Tibial nerve (tissue), 4 donors: ENCODE measurements around the gene OR7C1. TPM values are rescaled to one million over a fixed set of nuclear protein-coding genes. Genes with fewer than 3 reads are reported as not detected.
"Not testable (repeated sequence)": the region's sequence is repeated elsewhere in the genome, so short reads cannot be mapped to it uniquely, and the experiment has no call there.

Experiments used
- DNase-seq, 2 donors: peaks; one replicate each; pipeline ENCODE4 v3.0.0-alpha.2; 2019; ENCODE audit warnings: low spot score in 2 of 2
- H3K27ac ChIP-seq, 4 donors: fragments of 200-600 bp; sonication (generic) in 3 of 4; one replicate each; pipeline ENCODE4 v1.5.1; 2017 to 2019; ENCODE audit warnings: mild to moderate bottlenecking in 1 of 4
- H3K27me3 ChIP-seq, 2 donors: fragments of 200-600 bp; sonication (generic) in 1 of 2; one replicate each; pipeline versions ENCODE4 v1.5.1 to v1.6.0; 2017 to 2019
- H3K36me3 ChIP-seq, 3 donors: fragments of 200-600 bp; sonication (generic); one replicate each; pipeline ENCODE4 v1.5.1; 2018 to 2019
- H3K4me1 ChIP-seq, 4 donors: fragments of 200-600 bp; sonication (generic) in 3 of 4; one replicate each; pipeline ENCODE4 v1.5.1; 2017 to 2019
- H3K4me3 ChIP-seq, 4 donors: fragments of 200-600 bp; sonication (generic) in 3 of 4; one replicate each; pipeline ENCODE4 v1.5.1; 2017 to 2019; ENCODE audit warnings: mild to moderate bottlenecking in 1 of 4, moderate library complexity in 1 of 4
- H3K9me3 ChIP-seq, 4 donors: fragments of 200-600 bp; sonication (generic) in 3 of 4; one replicate each; pipeline ENCODE4 v1.5.1; 2017 to 2019
- CTCF ChIP-seq, 5 experiments: fragments of 200-600 bp in 3 of 5; fragments of 450-650 bp in 2 of 5; sonication (generic) in 3 of 5; IDR thresholded peaks; one replicate each; pipeline ENCODE4 v1.5.1; 2016 to 2019; ENCODE audit warnings: antibody characterized with exemption in 5 of 5, mild to moderate bottlenecking in 3 of 5, moderate library complexity in 2 of 5
- EP300 ChIP-seq, 2 donors: sonication (generic); formaldehyde crosslinking; IDR thresholded peaks; one replicate each; pipeline ENCODE4 v1.6.1; 2017; ENCODE audit warnings: antibody characterized with exemption in 2 of 2, mild to moderate bottlenecking in 1 of 2
- POLR2A ChIP-seq, 2 donors: fragments of 450-650 bp; IDR thresholded peaks; one replicate each; pipeline ENCODE4 v1.6.1; 2017; ENCODE audit warnings: antibody characterized with exemption in 2 of 2, mild to moderate bottlenecking in 2 of 2, moderate library complexity in 2 of 2
- WGBS, 2 donors: methylation state at CpG; one replicate each; pipeline ENCODE4 v1.1.5; 2018; 5-methylcytosine and 5-hydroxymethylcytosine counted together
- total RNA-seq, 4 donors: library from RNA; depleted of rRNA; stranded (reverse); fragments of >200 nt; gene quantifications; one replicate each; pipeline ENCODE4 v1.1.0, GENCODE V29; 2016

Gene OR7C1
- total RNA-seq, 4 donors from 2014 or later: 0.21 to 2.4 (median 0.30) TPM; not detected in 1

GRCh38 chr19:14783410-14783998 lies 51.5 kb downstream of the OR7C1 start:
- H3K36me3 ChIP-seq, DNase-seq, H3K4me3 ChIP-seq, H3K4me1 ChIP-seq, H3K27ac ChIP-seq, H3K27me3 ChIP-seq: not testable (repeated sequence)
- WGBS, 2 donors: 61 to 66% methylated on average over 8 of the region's 8 CpGs
- peaks cover 0 to 15% (median 0%) of the 10 kb centered on the region in 4 donors for H3K9me3 ChIP-seq

- WGBS, 2 donors: 85 to 90% methylated on average over 16 of the region's 16 CpGs
- Histone ChIP-seq H3K4me1 (no peaks in the 10 kb centered on the region), H3K4me3 (no peak overlapping the region), H3K27me3 (no peaks in the 10 kb centered on the region), H3K27ac (no peak overlapping the region), H3K9me3 (peaks cover 0 to 11% (median 0%) of the 10 kb centered on the region in 4 donors), H3K36me3 (no peaks in the 10 kb centered on the region)
- TF ChIP-seq EP300 (IDR thresholded peaks at IDR 0.05) (no peak), POLR2A (IDR thresholded peaks at IDR 0.05) (no peak), CTCF (IDR thresholded peaks at IDR 0.05) (no peak)
- no peak for DNase-seq
Measured at GRCh38 chr19:14782626-14783409, 52.2 kb downstream of the OR7C1 start.

- not testable (repeated sequence) for H3K4me3 ChIP-seq, H3K36me3 ChIP-seq, DNase-seq, H3K9me3 ChIP-seq, H3K27me3 ChIP-seq, H3K4me1 ChIP-seq, H3K27ac ChIP-seq
- 90 to 91% methylated on average over 17 of the region's 17 CpGs for WGBS, 2 donors
Measured at GRCh38 chr19:14781713-14782536, 53.1 kb downstream of the OR7C1 start.

- DNase-seq, H3K4me3 ChIP-seq, H3K27ac ChIP-seq, H3K27me3 ChIP-seq, H3K9me3 ChIP-seq, H3K4me1 ChIP-seq, H3K36me3 ChIP-seq: not testable (repeated sequence)
- 66 to 79% methylated on average over 14 of the region's 14 CpGs for WGBS, 2 donors
Measured at GRCh38 chr19:14780622-14781225, 54.3 kb downstream of the OR7C1 start.

GRCh38 chr19:14779151-14779550 lies 55.8 kb downstream of the OR7C1 start:
- DNase-seq: no peak
- H3K27me3 ChIP-seq: peaks cover 0 to 8% of the 10 kb centered on the region in 2 donors
- H3K4me1 ChIP-seq: no peaks in the 10 kb centered on the region
- no peaks in the 10 kb centered on the region for H3K36me3 ChIP-seq
- no peak overlapping the region for H3K4me3 ChIP-seq
- no peak for TF ChIP-seq POLR2A (IDR thresholded peaks at IDR 0.05)
- TF ChIP-seq CTCF (IDR thresholded peaks at IDR 0.05): no peak
- TF ChIP-seq EP300 (IDR thresholded peaks at IDR 0.05): no peak
- WGBS, 2 donors: 32 to 39% methylated on average over 5 of the region's 5 CpGs
- no peak overlapping the region for H3K27ac ChIP-seq
- no peaks in the 10 kb centered on the region for H3K9me3 ChIP-seq

GRCh38 chr19:14778110-14778845 lies 56.7 kb downstream of the OR7C1 start, which contains the start of gene ADGRE2:
Gene ADGRE2, minus strand, starts transcription at chr19:14778560. Its CDS starts 1,804 bp downstream, at chr19:14776756.
- H3K4me3 ChIP-seq, H3K9me3 ChIP-seq, H3K27me3 ChIP-seq, DNase-seq, H3K27ac ChIP-seq, H3K36me3 ChIP-seq, H3K4me1 ChIP-seq: not testable (repeated sequence)
- 66 to 77% methylated on average over 12 of the region's 12 CpGs for WGBS, 2 donors

GRCh38 chr19:14777645-14778044 lies 57.3 kb downstream of the OR7C1 start:
- H3K36me3 ChIP-seq, H3K4me1 ChIP-seq, DNase-seq, H3K27me3 ChIP-seq, H3K9me3 ChIP-seq, H3K27ac ChIP-seq, H3K4me3 ChIP-seq: not testable (repeated sequence)
- WGBS, 2 donors: 90 to 91% methylated on average over 4 of the region's 4 CpGs
